ENCODE results near the gene TMEM176A.

- TF ChIP-seq POLR2A (IDR thresholded peaks at IDR 0.05) = no peak
- no peak for TF ChIP-seq CTCF (IDR thresholded peaks at IDR 0.05)
These were observed 13.0 kb upstream of the TMEM176A start for GRCh38 chr7:150787321-150788281.
